Spleen (tissue), 11 donors: Measurements from ENCODE around the gene PMVK. TPM values are rescaled to one million over a fixed set of nuclear protein-coding genes. Genes with fewer than 3 reads are reported as not detected.

Source experiments
- DNase-seq: peaks from one replicate; pipeline ENCODE4 v3.0.0-alpha.2; 2020
- H3K27ac ChIP-seq, 8 donors: fragments of 200-600 bp; sonication (generic) in 7 of 8; 1 replicate in 4 of 8; 2 replicates in 4 of 8; pipeline versions ENCODE4 v1.5.0 to v1.8.0; 2016 to 2021; ENCODE audit warnings: inconsistent platforms in 4 of 8, mild to moderate bottlenecking in 4 of 8, moderate library complexity in 1 of 8
- H3K27me3 ChIP-seq, 7 donors: fragments of 200-600 bp; sonication (generic) in 6 of 7; replicated peaks in 1 of 7; 1 replicate in 4 of 7; 2 replicates in 3 of 7; pipeline versions ENCODE4 v1.5.0 to v1.8.0; 2016 to 2021; ENCODE audit warnings: inconsistent platforms in 3 of 7, mild to moderate bottlenecking in 1 of 7
- H3K36me3 ChIP-seq, 6 donors: fragments of 200-600 bp; sonication (generic) in 5 of 6; 1 replicate in 4 of 6; 2 replicates in 2 of 6; pipeline versions ENCODE4 v1.5.0 to v1.8.0; 2016 to 2021; ENCODE audit warnings: inconsistent platforms in 2 of 6
- H3K4me1 ChIP-seq, 6 donors: fragments of 200-600 bp; sonication (generic) in 5 of 6; 1 replicate in 3 of 6; 2 replicates in 3 of 6; pipeline versions ENCODE4 v1.5.0 to v1.8.0; 2016 to 2021; ENCODE audit warnings: inconsistent platforms in 3 of 6
- H3K4me3 ChIP-seq, 8 donors: fragments of 200-600 bp; sonication (generic) in 7 of 8; 1 replicate in 4 of 8; 2 replicates in 4 of 8; pipeline versions ENCODE4 v1.5.0 to v1.8.0; 2016 to 2021; ENCODE audit warnings: inconsistent platforms in 4 of 8, mild to moderate bottlenecking in 4 of 8, moderate library complexity in 2 of 8
- H3K9me3 ChIP-seq, 8 donors: fragments of 200-600 bp; sonication (generic) in 7 of 8; 1 replicate in 4 of 8; 2 replicates in 4 of 8; pipeline versions ENCODE4 v1.5.0 to v1.8.0; 2016 to 2021; ENCODE audit warnings: inconsistent platforms in 4 of 8
- CTCF ChIP-seq, 11 experiments: fragments of 200-600 bp in 7 of 11; fragments of 450-650 bp in 4 of 11; sonication (generic) in 4 of 11; IDR thresholded peaks in 8 of 11; conservative IDR thresholded peaks in 3 of 11; 1 replicate in 7 of 11; 2 replicates in 4 of 11; pipeline versions ENCODE4 v1.4.0 to v1.8.0; 2016 to 2021; ENCODE audit warnings: antibody characterized with exemption in 11 of 11, inconsistent platforms in 4 of 11, mild to moderate bottlenecking in 1 of 11
- POLR2A ChIP-seq, 3 donors: fragments of 450-650 bp; IDR thresholded peaks; one replicate each; pipeline ENCODE4 v1.5.1; 2017; ENCODE audit warnings: antibody characterized with exemption in 3 of 3, mild to moderate bottlenecking in 1 of 3
- POLR2AphosphoS5 ChIP-seq, 3 donors: sonication (generic); formaldehyde crosslinking; IDR thresholded peaks; one replicate each; pipeline ENCODE4 v1.5.1; 2017; ENCODE audit warnings: antibody characterized with exemption in 3 of 3
- WGBS, 5 donors: extraction: QIAGEN DNeasy Blood & Tissue Kit in 3 of 5; methylation state at CpG; one replicate each; pipeline versions ENCODE4 v1.1.5 to v1.1.7; 2013 to 2018; 5-methylcytosine and 5-hydroxymethylcytosine counted together
- intact Hi-C: fragments of 100-400 bp; cut with DNase I; formaldehyde crosslinking; loops from one replicate; pipeline ENCODE4 v1.15.0; 2023; ENCODE audit warnings: low total_unique reads
- polyA plus RNA-seq, 3 donors: library from polyadenylated mRNA; stranded (reverse); fragments of 200-250 nt; gene quantifications; one replicate each; pipeline ENCODE4 v1.2.1, GENCODE V29; 2013
- total RNA-seq, 7 donors: library from RNA; depleted of rRNA in 3 of 7; stranded (reverse); fragments of >200 nt in 3 of 7; fragmentation: NEBNext Ultra II Directional in 4 of 7; extraction: Animal tissue kit (Norgen Biotek cat#: 25700) in 4 of 7; gene quantifications; one replicate each; pipeline versions ENCODE4 v1.1.0 to v1.2.1, GENCODE V29; 2016 to 2021
- donor health status: healthy with polysubstance abuse.
- donor health status: DM: no; HTN: no; CAD: no; lungs with moderate emphysema.
- donor health status: DM: no; HTN: no; CAD: no.
- donor health status: Bipolar disorder and iron deficiency.
- donor health status: healthy.
- donor health status: DM: no; HTN: no; CAD: no.
- donor health status: DM: yes; HTN: yes; CAD: no.

Gene PMVK
- total and polyA plus RNA-seq, 10 donors = 12.4 to 68.8 (median 35.4) TPM

- Histone ChIP-seq H3K4me1 (peaks cover 40 to 65% (median 56%) of the 10 kb centered on the region in 6 donors), H3K4me3 (no peak overlapping the region), H3K27ac (peak overlapping the region in 1 of 8 donors; percentile 11), H3K36me3 (peaks cover 0 to 75% (median 49%) of the 10 kb centered on the region in 6 donors), H3K9me3 (no peaks in the 10 kb centered on the region), H3K27me3 (no peaks in the 10 kb centered on the region)
- 94 to 99% (median 96%) methylated on average over 9 to 11 of the region's 11 CpGs for WGBS, 5 donors
- intact Hi-C loops = no loop called here
- DNase-seq = no peak
- peak in 1 of 3 donors; percentile 53 for TF ChIP-seq POLR2AphosphoS5 (IDR thresholded peaks at IDR 0.05)
- no peak for TF ChIP-seq CTCF (IDR thresholded peaks at IDR 0.05 in 8 of 11, conservative IDR thresholded peaks at IDR 0.05 in 3 of 11)
Observed at GRCh38 chr1:154948079-154948478, 11.6 kb upstream of the PMVK start.

- H3K4me3 ChIP-seq = no peak overlapping the region
- 70 to 82% (median 81%) methylated on average over 13 to 17 of the region's 17 CpGs for WGBS, 5 donors
- intact Hi-C loops = no loop called here
- no peaks in the 10 kb centered on the region for H3K9me3 ChIP-seq
- H3K27ac ChIP-seq = peak overlapping the region in 2 of 8 donors; percentile 92 to 99
- H3K36me3 ChIP-seq = peaks cover 0 to 68% (median 47%) of the 10 kb centered on the region in 6 donors
- no peak for TF ChIP-seq CTCF (IDR thresholded peaks at IDR 0.05 in 8 of 11, conservative IDR thresholded peaks at IDR 0.05 in 3 of 11)
- peak in 1 of 3 donors; percentile 33 for TF ChIP-seq POLR2AphosphoS5 (IDR thresholded peaks at IDR 0.05)
- no peaks in the 10 kb centered on the region for H3K27me3 ChIP-seq
- DNase-seq = no peak
- H3K4me1 ChIP-seq = peaks cover 39 to 65% (median 56%) of the 10 kb centered on the region in 6 donors
Observed at GRCh38 chr1:154945962-154946850, 9.7 kb upstream of the PMVK start.

GRCh38 chr1:154945160-154945961, 8.8 kb upstream of the PMVK start:
- H3K36me3 ChIP-seq = peaks cover 0 to 60% (median 39%) of the 10 kb centered on the region in 6 donors
- no peak overlapping the region for H3K4me3 ChIP-seq
- no peak for DNase-seq
- intact Hi-C loops = no loop called here
- peak overlapping the region in 6 of 8 donors; percentile 78 to 99 (median 87) for H3K27ac ChIP-seq
- peaks cover 40 to 65% (median 56%) of the 10 kb centered on the region in 6 donors for H3K4me1 ChIP-seq
- TF ChIP-seq POLR2AphosphoS5 (IDR thresholded peaks at IDR 0.05) = peak in 1 of 3 donors; percentile 45
- TF ChIP-seq CTCF (IDR thresholded peaks at IDR 0.05 in 8 of 11, conservative IDR thresholded peaks at IDR 0.05 in 3 of 11) = no peak
- TF ChIP-seq POLR2A (IDR thresholded peaks at IDR 0.05) = no peak
- no peaks in the 10 kb centered on the region for H3K27me3 ChIP-seq
- WGBS, 5 donors = 77 to 84% (median 79%) methylated on average over 12 to 15 of the region's 15 CpGs
- no peaks in the 10 kb centered on the region for H3K9me3 ChIP-seq
